LNCAP (cell line): ENCODE results near the gene ADAMTS15.

Experiments used
- CTCF ChIP-seq: fragments of 450-650 bp; IDR thresholded peaks from 2 replicates; pipeline ENCODE4 v1.5.1; 2017; ENCODE audit warnings: mild to moderate bottlenecking

Gene ADAMTS15

GRCh38 chr11:130511765-130512164, 63.3 kb downstream of the ADAMTS15 start:
- TF ChIP-seq CTCF: no peak

- no peak for TF ChIP-seq CTCF
Measured at GRCh38 chr11:130512662-130513061, 64.2 kb downstream of the ADAMTS15 start.

GRCh38 chr11:130513132-130513531, 64.7 kb downstream of the ADAMTS15 start:
- TF ChIP-seq CTCF: no peak

- TF ChIP-seq CTCF: no peak
Measured at GRCh38 chr11:130514316-130514715, 65.9 kb downstream of the ADAMTS15 start.

- no peak for TF ChIP-seq CTCF
Measured at GRCh38 chr11:130514851-130515250, 66.4 kb downstream of the ADAMTS15 start.

GRCh38 chr11:130515829-130516553, 67.5 kb downstream of the ADAMTS15 start:
- TF ChIP-seq CTCF: no peak

- TF ChIP-seq CTCF: no peak
Measured at GRCh38 chr11:130516554-130517505, 68.4 kb downstream of the ADAMTS15 start.
